ENCODE results near the gene DOK7. TPM values are rescaled to one million over a fixed set of nuclear protein-coding genes. Genes with fewer than 3 reads are reported as not detected.

Gene DOK7
- total and polyA plus RNA-seq, 4 donors = 0.40 to 2.6 (median 1.6) TPM

GRCh38 chr4:3523146-3523627 lies 60.1 kb downstream of the DOK7 start:
- WGBS (ENCODE audit: insufficient coverage) = 98% methylated on average over 9 of the region's 10 CpGs
- no peak overlapping the region for H3K27ac ChIP-seq (ENCODE audit: low read depth, low read length)
- H3K4me3 ChIP-seq (ENCODE audit: low read depth, low read length) = no peak overlapping the region
- no peak for DNase-seq (ENCODE audit: low read depth in 4 of 6, low spot score in 6 of 6)
- H3K4me1 ChIP-seq (ENCODE audit: control insufficient read depth, insufficient read depth, low read length) = peaks cover 29% of the 10 kb centered on the region
- H3K9me3 ChIP-seq (ENCODE audit: control insufficient read depth, insufficient read depth, low read length) = no peaks in the 10 kb centered on the region
- peaks cover 100% of the 10 kb centered on the region for H3K36me3 ChIP-seq (ENCODE audit: control insufficient read depth, insufficient read depth, low read length)
- no peaks in the 10 kb centered on the region for H3K27me3 ChIP-seq (ENCODE audit: control insufficient read depth, insufficient read depth, low read length)

GRCh38 chr4:3523628-3524221 lies 60.6 kb downstream of the DOK7 start:
- H3K9me3 ChIP-seq (ENCODE audit: control insufficient read depth, insufficient read depth, low read length) = no peaks in the 10 kb centered on the region
- WGBS (ENCODE audit: insufficient coverage) = 88% methylated on average over 18 of the region's 24 CpGs
- no peak overlapping the region for H3K27ac ChIP-seq (ENCODE audit: low read depth, low read length)
- no peak for DNase-seq (ENCODE audit: low read depth in 4 of 6, low spot score in 6 of 6)
- no peaks in the 10 kb centered on the region for H3K27me3 ChIP-seq (ENCODE audit: control insufficient read depth, insufficient read depth, low read length)
- peaks cover 33% of the 10 kb centered on the region for H3K4me1 ChIP-seq (ENCODE audit: control insufficient read depth, insufficient read depth, low read length)
- peaks cover 100% of the 10 kb centered on the region for H3K36me3 ChIP-seq (ENCODE audit: control insufficient read depth, insufficient read depth, low read length)
- no peak overlapping the region for H3K4me3 ChIP-seq (ENCODE audit: low read depth, low read length)

- 76% methylated on average over 4 of the region's 8 CpGs for WGBS (ENCODE audit: insufficient coverage)
- Histone ChIP-seq H3K27me3 (ENCODE audit: control insufficient read depth, insufficient read depth, low read length) (no peaks in the 10 kb centered on the region), H3K27ac (ENCODE audit: low read depth, low read length) (no peak overlapping the region), H3K4me1 (ENCODE audit: control insufficient read depth, insufficient read depth, low read length) (peaks cover 34% of the 10 kb centered on the region), H3K4me3 (ENCODE audit: low read depth, low read length) (no peak overlapping the region), H3K36me3 (ENCODE audit: control insufficient read depth, insufficient read depth, low read length) (peaks cover 99% of the 10 kb centered on the region), H3K9me3 (ENCODE audit: control insufficient read depth, insufficient read depth, low read length) (no peaks in the 10 kb centered on the region)
- DNase-seq (ENCODE audit: low read depth in 4 of 6, low spot score in 6 of 6) = no peak
These were observed 61.2 kb downstream of the DOK7 start for GRCh38 chr4:3524349-3524748.

GRCh38 chr4:3524920-3525319 lies 61.8 kb downstream of the DOK7 start:
- H3K9me3 ChIP-seq (ENCODE audit: control insufficient read depth, insufficient read depth, low read length) = no peaks in the 10 kb centered on the region
- no peaks in the 10 kb centered on the region for H3K27me3 ChIP-seq (ENCODE audit: control insufficient read depth, insufficient read depth, low read length)
- H3K36me3 ChIP-seq (ENCODE audit: control insufficient read depth, insufficient read depth, low read length) = peaks cover 98% of the 10 kb centered on the region
- DNase-seq (ENCODE audit: low read depth in 4 of 6, low spot score in 6 of 6) = no peak
- no peak overlapping the region for H3K4me3 ChIP-seq (ENCODE audit: low read depth, low read length)
- WGBS (ENCODE audit: insufficient coverage) = 66% methylated on average over 18 of the region's 19 CpGs
- no peak overlapping the region for H3K27ac ChIP-seq (ENCODE audit: low read depth, low read length)
- H3K4me1 ChIP-seq (ENCODE audit: control insufficient read depth, insufficient read depth, low read length) = peaks cover 39% of the 10 kb centered on the region

- no peaks in the 10 kb centered on the region for H3K9me3 ChIP-seq (ENCODE audit: control insufficient read depth, insufficient read depth, low read length)
- no peak for DNase-seq (ENCODE audit: low read depth in 4 of 6, low spot score in 6 of 6)
- H3K36me3 ChIP-seq (ENCODE audit: control insufficient read depth, insufficient read depth, low read length) = peaks cover 94% of the 10 kb centered on the region
- WGBS (ENCODE audit: insufficient coverage) = 80% methylated on average over 26 of the region's 33 CpGs
- no peak overlapping the region for H3K27ac ChIP-seq (ENCODE audit: low read depth, low read length)
- H3K27me3 ChIP-seq (ENCODE audit: control insufficient read depth, insufficient read depth, low read length) = no peaks in the 10 kb centered on the region
- H3K4me1 ChIP-seq (ENCODE audit: control insufficient read depth, insufficient read depth, low read length) = peaks cover 42% of the 10 kb centered on the region
- H3K4me3 ChIP-seq (ENCODE audit: low read depth, low read length) = no peak overlapping the region
These were observed 62.7 kb downstream of the DOK7 start for GRCh38 chr4:3525532-3526430.

GRCh38 chr4:3526456-3526855 lies 63.4 kb downstream of the DOK7 start:
- DNase-seq (ENCODE audit: low read depth in 4 of 6, low spot score in 6 of 6) = no peak
- no peak overlapping the region for H3K27ac ChIP-seq (ENCODE audit: low read depth, low read length)
- WGBS (ENCODE audit: insufficient coverage) = 94% methylated on average over 15 of the region's 19 CpGs
- H3K36me3 ChIP-seq (ENCODE audit: control insufficient read depth, insufficient read depth, low read length) = peaks cover 89% of the 10 kb centered on the region
- H3K9me3 ChIP-seq (ENCODE audit: control insufficient read depth, insufficient read depth, low read length) = no peaks in the 10 kb centered on the region
- no peaks in the 10 kb centered on the region for H3K27me3 ChIP-seq (ENCODE audit: control insufficient read depth, insufficient read depth, low read length)
- H3K4me1 ChIP-seq (ENCODE audit: control insufficient read depth, insufficient read depth, low read length) = peaks cover 43% of the 10 kb centered on the region
- no peak overlapping the region for H3K4me3 ChIP-seq (ENCODE audit: low read depth, low read length)

GRCh38 chr4:3527101-3527913 lies 64.2 kb downstream of the DOK7 start:
- Histone ChIP-seq H3K4me1 (ENCODE audit: control insufficient read depth, insufficient read depth, low read length) (peaks cover 46% of the 10 kb centered on the region), H3K4me3 (ENCODE audit: low read depth, low read length) (no peak overlapping the region), H3K27ac (ENCODE audit: low read depth, low read length) (no peak overlapping the region), H3K36me3 (ENCODE audit: control insufficient read depth, insufficient read depth, low read length) (peaks cover 80% of the 10 kb centered on the region), H3K9me3 (ENCODE audit: control insufficient read depth, insufficient read depth, low read length) (no peaks in the 10 kb centered on the region), H3K27me3 (ENCODE audit: control insufficient read depth, insufficient read depth, low read length) (no peaks in the 10 kb centered on the region)
- no peak for DNase-seq (ENCODE audit: low read depth in 4 of 6, low spot score in 6 of 6)
- 84% methylated on average over 14 of the region's 14 CpGs for WGBS (ENCODE audit: insufficient coverage)

- H3K9me3 ChIP-seq (ENCODE audit: control insufficient read depth, insufficient read depth, low read length) = no peaks in the 10 kb centered on the region
- no peak overlapping the region for H3K4me3 ChIP-seq (ENCODE audit: low read depth, low read length)
- DNase-seq (ENCODE audit: low read depth in 4 of 6, low spot score in 6 of 6) = no peak
- 86% methylated on average over 27 of the region's 27 CpGs for WGBS (ENCODE audit: insufficient coverage)
- H3K27ac ChIP-seq (ENCODE audit: low read depth, low read length) = no peak overlapping the region
- H3K4me1 ChIP-seq (ENCODE audit: control insufficient read depth, insufficient read depth, low read length) = peaks cover 55% of the 10 kb centered on the region
- H3K36me3 ChIP-seq (ENCODE audit: control insufficient read depth, insufficient read depth, low read length) = peaks cover 72% of the 10 kb centered on the region
- no peaks in the 10 kb centered on the region for H3K27me3 ChIP-seq (ENCODE audit: control insufficient read depth, insufficient read depth, low read length)
These were observed 65.1 kb downstream of the DOK7 start for GRCh38 chr4:3527914-3528876.
